ENCODE data around the gene ANKRD60. TPM values are rescaled to one million over a fixed set of nuclear protein-coding genes. Genes with fewer than 3 reads are reported as not detected.

The ANKRD60 gene
- total and polyA plus RNA-seq, 2 of the 4 experiments (the other 2 are of a cell fraction), result not detected

- Histone ChIP-seq H4K91ac (ENCODE audit: insufficient read depth, low read depth, low read length) (peak overlapping the region; percentile 75), H2BK5ac (ENCODE audit: low read depth, low read length, poor library complexity, severe bottlenecking) (peak overlapping the region; percentile 83), H3K79me1 (ENCODE audit: low read depth in 1 of 2, low read length in 2 of 2) (peaks cover 18 to 39% of the 10 kb centered on the region in 2 experiments), H3K27me3 (ENCODE audit: control insufficient read depth, insufficient read depth, low read length) (no peaks in the 10 kb centered on the region), H2AK9ac (replicated peaks; ENCODE audit: low read depth, low read length, poor library complexity) (no peak overlapping the region), H2BK120ac (ENCODE audit: low read depth, low read length) (peak overlapping the region; percentile 63), H2AK5ac (ENCODE audit: low read depth, low read length) (peak overlapping the region; percentile 77), H2BK20ac (ENCODE audit: low read depth, low read length) (peak overlapping the region; percentile 44; the same call in 1 of the 2 replicates), H4K5ac (ENCODE audit: low read depth, low read length) (no peak overlapping the region), H3K14ac (replicated peaks; ENCODE audit: low read depth, low read length) (no peak overlapping the region), H3K56ac (ENCODE audit: extremely low read depth, insufficient read depth, low read length) (no peak overlapping the region), H3K27ac (ENCODE audit: insufficient read depth, low read length) (no peak overlapping the region), H3K4me1 (ENCODE audit: control insufficient read depth, insufficient read depth, low read length) (no peaks in the 10 kb centered on the region; the same call in 1 of the 2 replicates), H3K4me2 (ENCODE audit: low read depth, low read length) (no peak overlapping the region), H2BK15ac (ENCODE audit: low read depth, low read length) (peak overlapping the region; percentile 93; the same call in 1 of the 3 replicates), H3K9ac (ENCODE audit: low read depth, low read length) (no peak overlapping the region), H4K8ac (ENCODE audit: low read depth in 2 of 2, low read length in 2 of 2) (peak overlapping the region in 1 of 2 experiments; percentile 38; a peak in 1 of 4 replicates), H3K4me3 (ENCODE audit: insufficient read depth, low read depth, low read length) (no peak overlapping the region), H3K23ac (ENCODE audit: low read depth, low read length) (no peak overlapping the region), H3K9me1 (ENCODE audit: insufficient read depth, low read length) (peaks cover 11% of the 10 kb centered on the region; the same call in 1 of the 2 replicates), H3K4ac (ENCODE audit: low read depth, low read length) (peak overlapping the region; percentile 9), H3K18ac (ENCODE audit: low read depth, low read length) (peak overlapping the region; percentile 44; the same call in 1 of the 2 replicates), H4K20me1 (ENCODE audit: insufficient read depth, low read length) (no peaks in the 10 kb centered on the region; the same call in 1 of the 2 replicates), H3K36me3 (ENCODE audit: control insufficient read depth, insufficient read depth, low read length) (peaks cover 17% of the 10 kb centered on the region), H2AFZ (replicated peaks; ENCODE audit: low read length, poor library complexity) (no peak overlapping the region), H3K9me3 (ENCODE audit: control insufficient read depth, insufficient read depth, low read length) (no peaks in the 10 kb centered on the region)
- dilution Hi-C loops (cut with HindIII; ENCODE audit: low sequenced_read_pairs, unreplicated experiment) (no loop called here), in situ Hi-C loops (cut with MboI; ENCODE audit: low sequenced_read_pairs) (no loop called here), intact Hi-C loops (cut with micrococcal nuclease) (no loop called here)
- DNase-seq, result no peak
- TF ChIP-seq USF2 (IDR thresholded peaks at IDR 0.05; ENCODE audit: low read depth, low read length), result no peak
- no peak for TF ChIP-seq CTCF (conservative IDR thresholded peaks at IDR 0.05; ENCODE audit: low read depth, low read length)
- TF ChIP-seq NFE2L2 (IDR thresholded peaks at IDR 0.05; ENCODE audit: low read depth, low read length), result no peak
- no peak for TF ChIP-seq SMC3 (IDR thresholded peaks at IDR 0.05; ENCODE audit: low read depth, low read length)
- no peak for TF ChIP-seq FOS (IDR thresholded peaks at IDR 0.05; ENCODE audit: low read depth, low read length)
- no peak for TF ChIP-seq MAZ (IDR thresholded peaks at IDR 0.05; ENCODE audit: borderline replicate concordance, low read depth, low read length)
- TF ChIP-seq MAFK (IDR thresholded peaks at IDR 0.05; ENCODE audit: low read depth, low read length), result no peak
- TF ChIP-seq BHLHE40 (IDR thresholded peaks at IDR 0.05; ENCODE audit: low read depth, low read length), result no peak
- no peak for TF ChIP-seq CHD1 (IDR thresholded peaks at IDR 0.05; ENCODE audit: low read depth, low read length)
- BruUV-seq (replicated peaks), result no TSS peak
- no peak for ATAC-seq (ENCODE audit: low read depth)
- ChIA-PET CTCF (no interaction called here), POLR2A (ENCODE audit: unreplicated experiment) (no interaction called here)
- 100% methylated on average over 1 of the region's 8 CpGs; no CpG with 5 or more reads in 1 of the 2 experiments for WGBS, 2 experiments (ENCODE audit: extremely low coverage in 2 of 2, insufficient read length in 1 of 2)
Measured at GRCh38 chr20:58251348-58251978, 23.0 kb upstream of the ANKRD60 start.

Data from IMR-90 (cell line).